Muscle layer of colon (tissue), 2 donors: ENCODE data around the gene GARIN5B.

Experiments
- H3K27ac ChIP-seq: one replicate; pipeline ENCODE4 v1.7.0; 2013; ENCODE audit warnings: low read depth, mild to moderate bottlenecking, low read length, moderate library complexity
- H3K27me3 ChIP-seq, 2 donors: one replicate each; pipeline ENCODE4 v1.7.0; 2013; ENCODE audit warnings: low read length in 2 of 2, mild to moderate bottlenecking in 2 of 2; ENCODE audit not compliant: insufficient read depth in 2 of 2, control insufficient read depth in 1 of 2
- H3K36me3 ChIP-seq: one replicate; pipeline ENCODE4 v1.7.0; 2013; ENCODE audit warnings: mild to moderate bottlenecking, low read length; ENCODE audit not compliant: insufficient read depth
- H3K4me1 ChIP-seq: one replicate; pipeline ENCODE4 v1.7.0; 2013; ENCODE audit warnings: mild to moderate bottlenecking, low read length; ENCODE audit not compliant: insufficient read depth
- H3K4me3 ChIP-seq, 2 donors: one replicate each; pipeline ENCODE4 v1.7.0; 2013; ENCODE audit warnings: low read length in 2 of 2, low read depth in 1 of 2, mild to moderate bottlenecking in 1 of 2, moderate library complexity in 1 of 2
- H3K9ac ChIP-seq: one replicate; pipeline ENCODE4 v1.7.0; 2013; ENCODE audit warnings: low read length
- H3K9me3 ChIP-seq: one replicate; pipeline ENCODE4 v1.7.0; 2013; ENCODE audit warnings: mild to moderate bottlenecking, low read length
- donor health status: abdominal sarcoma.
- donor health status: Adenocarcinoma of cecum.

GARIN5B gene

DNA sequence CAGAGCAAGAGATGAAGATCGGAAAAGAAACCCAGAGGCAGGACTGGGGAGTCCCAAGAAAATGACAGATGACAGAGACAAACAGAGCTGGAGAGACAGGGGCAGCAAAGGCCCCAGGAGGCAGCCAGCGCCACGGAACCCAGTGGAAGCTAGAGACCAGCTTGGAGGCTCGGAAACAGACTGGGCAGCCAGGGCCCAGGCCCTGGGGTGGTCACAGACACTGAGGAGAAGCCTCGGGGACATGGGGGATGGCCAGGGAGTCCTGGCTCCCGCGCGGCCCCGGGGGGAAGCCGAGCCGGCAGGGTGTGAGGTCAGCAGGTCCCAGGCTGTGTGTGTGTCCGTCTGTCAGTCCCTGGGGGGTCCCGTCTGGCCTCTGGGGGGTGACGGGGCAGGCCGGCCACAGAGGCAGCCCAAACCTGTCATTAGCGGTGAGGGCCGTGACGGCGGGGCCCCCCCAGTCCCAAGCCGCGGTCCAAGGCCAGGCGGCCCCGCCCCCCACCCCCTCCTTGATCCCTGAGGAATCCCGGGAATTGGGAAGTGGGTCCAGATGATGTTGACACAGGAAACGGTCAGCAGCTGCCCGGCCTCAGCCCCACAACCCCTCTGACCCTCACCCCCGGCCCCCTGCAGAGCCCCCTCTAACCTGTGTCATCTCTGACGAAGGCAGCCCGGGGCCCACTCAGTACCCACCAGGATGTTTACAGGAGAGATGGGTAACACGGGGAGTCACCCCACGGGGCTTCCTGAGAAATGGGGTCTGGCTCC, 11.1 kb upstream of the GARIN5B start:
- Histone ChIP-seq H3K4me3 (no peak overlapping the region), H3K27me3 (peaks cover 38 to 80% of the 10 kb centered on the region in 2 donors), H3K36me3 (no peaks in the 10 kb centered on the region), H3K27ac (no peak overlapping the region), H3K4me1 (no peaks in the 10 kb centered on the region), H3K9me3 (no peaks in the 10 kb centered on the region), H3K9ac (no peak overlapping the region)

DNA sequence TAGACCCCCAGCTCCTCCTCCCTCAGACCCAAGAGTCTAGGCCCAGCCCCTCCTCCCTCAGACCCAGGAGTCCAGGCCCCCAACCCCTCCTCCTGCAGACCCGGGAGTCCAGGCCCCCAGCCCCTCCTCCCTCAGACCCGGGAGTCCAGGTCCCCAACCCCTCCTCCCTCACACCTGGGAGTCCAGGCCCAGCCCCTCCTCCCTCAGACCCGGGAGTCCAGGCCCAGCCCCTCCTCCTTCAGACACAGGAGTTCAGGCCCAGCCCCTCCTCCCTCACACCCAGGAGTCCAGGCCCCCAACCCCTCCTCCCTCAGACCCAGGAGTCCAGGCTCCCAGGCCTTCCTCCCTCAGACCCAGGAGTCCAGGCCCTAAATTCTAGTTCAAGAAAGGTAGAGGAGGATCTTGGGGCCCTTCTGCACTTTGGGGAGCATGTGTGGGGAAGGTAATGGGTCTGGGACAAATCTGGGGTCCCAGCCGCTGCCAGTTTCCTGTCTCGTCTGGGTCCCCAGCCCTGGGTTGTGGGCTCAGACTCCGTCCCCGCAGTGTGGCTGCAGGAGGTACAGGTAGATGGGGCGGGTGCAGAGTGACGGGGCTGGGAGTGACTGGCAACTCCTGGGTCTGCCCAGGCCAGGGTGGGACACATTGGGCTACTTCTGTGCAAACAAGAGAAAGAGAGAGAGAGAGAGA, 10.4 kb upstream of the GARIN5B start:
- no peaks in the 10 kb centered on the region for H3K36me3 ChIP-seq
- H3K9ac ChIP-seq = no peak overlapping the region
- no peaks in the 10 kb centered on the region for H3K9me3 ChIP-seq
- peaks cover 38 to 87% of the 10 kb centered on the region in 2 donors for H3K27me3 ChIP-seq
- no peaks in the 10 kb centered on the region for H3K4me1 ChIP-seq
- no peak overlapping the region for H3K27ac ChIP-seq
- H3K4me3 ChIP-seq = no peak overlapping the region

DNA sequence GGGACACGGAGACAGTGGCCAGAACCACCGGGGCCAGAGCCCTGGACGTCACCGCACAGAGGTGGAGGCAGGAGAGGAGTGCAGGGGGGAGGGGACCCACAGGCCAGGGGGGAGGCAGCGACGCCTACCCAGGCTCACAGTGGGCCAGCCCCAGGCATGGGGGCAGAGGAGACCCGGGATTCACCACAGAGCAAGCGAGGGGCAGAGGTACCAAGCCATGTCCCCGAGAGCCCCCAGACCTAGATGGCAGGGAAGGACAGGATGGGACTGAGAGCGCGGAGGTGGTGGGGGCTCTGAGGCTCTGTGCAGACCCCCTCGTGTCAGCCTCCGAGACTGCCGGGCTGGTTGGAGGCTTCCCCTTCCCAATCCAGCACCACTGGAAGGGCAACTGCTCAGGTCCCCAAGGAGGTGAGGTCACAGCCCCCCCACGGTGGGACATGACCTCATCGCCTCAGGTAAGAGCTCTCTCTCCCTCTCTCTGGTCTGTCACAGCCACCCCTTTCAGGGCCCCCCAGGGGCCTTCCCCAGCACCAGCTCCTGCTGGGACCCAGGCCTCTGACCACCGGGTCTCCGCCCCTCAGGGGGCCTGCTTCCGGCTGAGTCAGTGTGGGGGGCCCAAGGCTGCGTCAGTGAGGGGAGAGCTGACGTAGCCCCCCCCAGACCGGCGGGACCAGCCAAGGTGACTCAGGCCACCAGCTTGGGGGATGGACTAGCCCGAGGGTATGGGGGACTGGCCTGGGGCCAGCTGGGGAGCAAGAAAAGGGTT, 9.4 kb upstream of the GARIN5B start:
- no peak overlapping the region for H3K4me3 ChIP-seq
- H3K27ac ChIP-seq = no peak overlapping the region
- H3K9ac ChIP-seq = no peak overlapping the region
- no peaks in the 10 kb centered on the region for H3K9me3 ChIP-seq
- H3K4me1 ChIP-seq = no peaks in the 10 kb centered on the region
- H3K36me3 ChIP-seq = no peaks in the 10 kb centered on the region
- H3K27me3 ChIP-seq = peaks cover 38 to 91% of the 10 kb centered on the region in 2 donors

DNA sequence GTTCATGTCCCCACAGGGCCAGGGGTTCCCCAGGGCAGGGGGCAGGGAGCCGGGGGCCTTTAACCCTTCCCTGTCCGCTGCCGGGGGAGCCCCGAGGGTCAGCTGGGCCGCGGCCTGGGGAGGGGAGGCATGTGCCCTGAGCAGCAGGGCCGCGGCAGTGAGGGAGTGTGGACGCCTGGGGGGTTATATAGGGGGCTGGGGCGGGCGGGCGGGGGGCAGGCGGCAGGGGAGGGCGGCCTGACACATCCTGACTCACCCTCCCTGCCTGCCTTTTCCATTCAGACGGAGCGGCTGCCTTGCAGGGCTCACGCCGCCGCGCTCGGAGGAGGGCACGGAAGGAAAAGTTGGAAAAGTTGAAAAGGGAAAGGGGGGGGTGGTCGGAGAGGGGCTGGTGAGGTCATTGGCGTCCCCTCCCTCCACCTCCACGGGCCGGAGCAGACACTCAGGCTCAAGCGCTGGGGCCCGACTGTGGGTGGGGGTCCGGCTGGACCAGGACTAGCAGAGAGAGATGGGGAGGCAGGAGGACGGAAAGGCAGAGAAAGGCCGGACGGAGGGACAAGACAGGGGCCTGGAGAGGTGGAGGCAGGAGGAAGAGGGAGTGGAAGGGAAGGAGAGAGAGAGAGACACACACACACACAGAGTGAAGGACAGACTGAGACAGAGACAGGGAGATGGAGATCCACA, 7.4 kb upstream of the GARIN5B start, which contains the start of gene IL11:
IL11 (minus strand) TSS at position 159 of the 684 bp plus-strand sequence; CDS start at position 6, 153 bp downstream.
- Histone ChIP-seq H3K9ac (no peak within 1 kb of the TSS), H3K4me3 (no peak within 1 kb of the TSS), H3K4me1 (no peaks in the 10 kb centered on the region), H3K27me3 (peaks cover 26 to 74% of the 10 kb centered on the region in 2 donors), H3K9me3 (no peaks in the 10 kb centered on the region), H3K36me3 (no peaks in the 10 kb centered on the region), H3K27ac (no peak within 1 kb of the TSS)

DNA sequence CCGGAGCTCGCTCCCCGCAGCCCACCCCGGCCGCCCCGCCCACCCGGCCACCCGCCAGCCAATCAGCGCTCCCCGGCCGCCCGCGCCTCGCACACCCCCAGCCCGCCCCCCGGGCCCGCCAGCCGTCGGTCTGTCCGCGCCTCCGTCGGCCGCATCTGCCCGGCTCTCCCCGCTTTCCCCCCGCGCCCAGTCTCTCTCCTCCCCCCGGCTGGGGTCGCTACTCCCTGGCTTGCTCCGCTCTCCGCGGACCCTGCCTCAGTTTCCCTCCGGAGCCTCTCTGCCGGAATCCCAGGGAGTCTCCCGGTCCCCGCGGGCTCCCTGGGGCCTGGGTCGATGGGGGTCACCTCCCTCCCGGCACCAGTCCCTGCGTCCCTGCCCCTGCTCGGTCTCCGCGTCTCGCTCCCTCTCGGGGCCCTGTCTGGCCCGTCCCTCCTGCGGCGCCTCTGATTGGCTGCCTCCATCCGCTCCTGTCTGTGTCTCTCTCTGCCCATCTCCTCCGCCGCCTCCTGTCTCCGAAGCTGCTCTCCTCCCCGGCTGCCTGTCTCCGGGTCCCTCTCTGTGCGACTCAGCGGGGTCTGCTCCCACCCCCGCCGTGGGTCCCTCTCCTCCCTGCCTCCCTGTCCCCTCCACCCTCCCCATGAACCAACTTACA, 6.7 kb upstream of the GARIN5B start:
- Histone ChIP-seq H3K27me3 (peaks cover 22 to 67% of the 10 kb centered on the region in 2 donors), H3K9me3 (no peaks in the 10 kb centered on the region), H3K4me3 (no peak overlapping the region), H3K27ac (no peak overlapping the region), H3K4me1 (no peaks in the 10 kb centered on the region), H3K9ac (no peak overlapping the region), H3K36me3 (no peaks in the 10 kb centered on the region)

DNA sequence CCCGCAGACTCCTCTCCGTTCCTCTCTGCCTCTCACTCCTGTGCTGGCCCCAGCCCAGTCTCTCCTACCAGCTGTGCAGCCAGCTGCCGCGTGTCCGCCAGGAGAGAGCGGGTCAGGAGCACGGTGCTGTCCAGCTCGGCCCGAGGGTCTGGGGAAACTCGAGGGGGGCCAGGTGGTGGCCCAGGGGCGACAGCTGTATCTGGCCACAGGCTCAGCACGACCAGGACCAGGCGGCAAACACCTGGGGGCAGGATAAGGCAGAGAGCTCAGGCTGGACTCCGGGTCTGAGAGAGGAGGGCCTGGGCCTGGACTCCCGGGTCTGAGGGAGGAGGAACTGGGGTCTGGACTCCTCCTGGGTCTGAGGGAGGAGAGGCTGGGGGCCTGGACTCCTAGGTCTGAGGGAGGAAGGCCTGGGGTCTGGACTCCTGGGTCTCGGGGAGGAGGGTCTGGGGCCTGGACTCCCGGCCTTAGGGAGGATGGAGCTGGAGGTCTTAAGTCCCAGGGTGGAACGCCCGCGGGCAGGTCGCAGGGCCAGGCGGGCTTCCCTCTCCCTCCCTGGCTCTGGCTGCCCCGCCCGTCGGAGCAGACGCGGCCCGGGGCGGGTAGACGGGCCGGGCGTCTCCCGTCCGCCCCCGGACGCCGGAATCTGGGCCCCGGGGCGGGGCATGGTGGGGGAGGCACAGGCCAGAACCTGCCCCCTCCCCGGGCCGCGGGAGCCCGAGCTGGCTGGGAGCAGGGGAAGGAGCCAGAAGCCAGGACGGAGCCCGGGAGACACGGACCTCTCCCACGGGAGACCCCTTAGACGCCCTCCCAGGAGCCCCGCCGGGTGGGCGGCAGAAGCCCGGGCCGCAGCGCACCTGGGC, 5.9 kb upstream of the GARIN5B start:
- no peaks in the 10 kb centered on the region for H3K4me1 ChIP-seq
- H3K4me3 ChIP-seq = no peak overlapping the region
- H3K27me3 ChIP-seq = peaks cover 20 to 59% of the 10 kb centered on the region in 2 donors
- H3K9me3 ChIP-seq = no peaks in the 10 kb centered on the region
- no peak overlapping the region for H3K9ac ChIP-seq
- no peak overlapping the region for H3K27ac ChIP-seq
- no peaks in the 10 kb centered on the region for H3K36me3 ChIP-seq

DNA sequence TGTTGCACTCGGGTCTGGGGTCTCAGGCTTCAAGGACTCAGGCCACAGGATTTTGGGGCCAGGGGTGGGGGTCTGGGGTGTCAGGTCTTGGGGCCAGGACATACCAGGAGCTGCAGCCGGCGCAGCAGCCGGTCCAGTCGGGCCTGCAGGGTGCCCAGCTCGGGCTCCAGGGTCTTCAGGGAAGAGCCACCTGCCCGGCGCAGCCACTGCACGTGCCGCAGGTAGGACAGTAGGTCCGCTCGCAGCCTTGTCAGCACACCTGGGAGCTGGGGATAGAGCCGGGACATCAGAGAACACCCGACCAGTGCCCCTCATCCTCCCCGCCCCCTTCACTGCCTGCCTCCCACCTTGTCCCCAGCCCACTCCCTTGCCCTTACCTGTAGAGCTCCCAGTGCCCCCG, 5.0 kb upstream of the GARIN5B start:
- Histone ChIP-seq H3K4me3 (no peak overlapping the region), H3K9ac (no peak overlapping the region), H3K27ac (no peak overlapping the region), H3K9me3 (no peaks in the 10 kb centered on the region), H3K36me3 (no peaks in the 10 kb centered on the region), H3K4me1 (no peaks in the 10 kb centered on the region), H3K27me3 (peaks cover 16 to 51% of the 10 kb centered on the region in 2 donors)

DNA sequence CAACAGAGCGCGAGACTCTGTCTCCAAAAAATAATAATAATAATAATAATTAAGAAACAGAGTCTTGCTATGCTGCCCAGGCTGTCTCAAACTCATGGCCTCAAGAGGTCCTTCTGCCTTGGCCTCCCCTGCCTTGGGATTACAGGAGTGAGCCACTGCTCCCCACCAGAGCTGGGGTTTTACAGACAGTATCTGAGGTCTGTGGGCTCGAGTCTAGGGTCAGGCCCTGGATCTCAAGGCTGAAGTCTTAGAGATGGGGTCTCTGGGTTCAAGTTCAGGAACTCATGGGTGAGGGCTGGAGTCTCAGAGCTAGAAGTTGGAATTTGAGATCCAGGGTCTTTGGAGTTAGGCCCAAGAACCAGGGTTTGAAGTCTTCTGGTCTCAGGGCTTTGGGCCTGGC, 3.7 kb upstream of the GARIN5B start:
- peaks cover 8 to 46% of the 10 kb centered on the region in 2 donors for H3K27me3 ChIP-seq

DNA sequence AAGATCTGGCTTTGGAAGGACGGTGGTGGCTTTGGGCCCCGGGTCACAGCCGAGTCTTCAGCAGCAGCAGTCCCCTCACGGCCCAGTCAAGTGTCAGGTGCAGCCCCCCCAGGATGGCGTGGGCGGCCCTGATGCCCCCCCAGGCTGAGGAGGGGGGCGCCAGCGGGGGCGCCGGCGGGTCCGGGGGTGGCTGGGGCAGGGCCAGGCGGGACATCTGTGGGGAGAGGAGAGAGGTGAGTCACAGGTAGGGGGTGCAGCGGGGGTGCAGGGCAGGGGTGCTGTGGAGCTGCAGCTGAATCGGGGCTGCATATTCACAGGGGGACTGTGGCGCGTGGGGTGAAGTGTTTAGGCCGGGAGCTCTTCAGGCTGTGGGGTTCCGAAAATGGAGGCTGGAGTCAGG, 2.9 kb upstream of the GARIN5B start:
- H3K27me3 ChIP-seq = peaks cover 4 to 45% of the 10 kb centered on the region in 2 donors
- no peak overlapping the region for H3K9ac ChIP-seq
- no peak overlapping the region for H3K27ac ChIP-seq
- no peak overlapping the region for H3K4me3 ChIP-seq
- no peaks in the 10 kb centered on the region for H3K4me1 ChIP-seq
- H3K9me3 ChIP-seq = no peaks in the 10 kb centered on the region
- H3K36me3 ChIP-seq = no peaks in the 10 kb centered on the region

More for the DNA sequence above, 3.7 kb upstream of the GARIN5B start:
- Histone ChIP-seq H3K36me3 (no peaks in the 10 kb centered on the region), H3K27ac (no peak overlapping the region), H3K4me1 (no peaks in the 10 kb centered on the region), H3K4me3 (no peak overlapping the region), H3K9me3 (no peaks in the 10 kb centered on the region), H3K9ac (no peak overlapping the region)

DNA sequence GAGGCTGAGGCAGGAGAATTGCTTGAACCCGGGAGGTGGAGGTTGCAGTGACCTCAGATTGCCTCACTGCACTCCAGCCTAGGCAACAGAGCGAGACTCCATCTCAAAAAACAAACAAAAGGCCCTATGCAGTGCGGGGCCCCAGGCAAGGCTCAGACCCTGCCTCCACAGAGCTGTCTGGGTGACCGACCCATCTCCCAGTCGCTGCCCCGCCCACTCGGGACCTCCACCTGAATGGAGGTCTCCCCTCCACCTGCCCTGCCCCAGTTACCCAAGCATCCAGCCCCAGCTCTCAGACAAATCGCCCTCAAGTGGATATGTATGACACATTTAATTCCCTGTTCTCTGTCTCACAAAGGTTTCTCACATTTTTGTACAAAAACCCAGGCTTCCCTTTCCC, 2.2 kb upstream of the GARIN5B start:
- no peaks in the 10 kb centered on the region for H3K36me3 ChIP-seq
- peaks cover 0 to 38% of the 10 kb centered on the region in 2 donors for H3K27me3 ChIP-seq
- no peak overlapping the region for H3K9ac ChIP-seq
- no peaks in the 10 kb centered on the region for H3K4me1 ChIP-seq
- no peak overlapping the region for H3K4me3 ChIP-seq
- H3K27ac ChIP-seq = no peak overlapping the region
- no peaks in the 10 kb centered on the region for H3K9me3 ChIP-seq
